ENCODE data around the gene INMT. TPM values are rescaled to one million over a fixed set of nuclear protein-coding genes. Genes with fewer than 3 reads are reported as not detected.

Gene INMT
- polyA plus RNA-seq, 2 of the 4 experiments (the other 2 are of a cell fraction) = not detected

DNA sequence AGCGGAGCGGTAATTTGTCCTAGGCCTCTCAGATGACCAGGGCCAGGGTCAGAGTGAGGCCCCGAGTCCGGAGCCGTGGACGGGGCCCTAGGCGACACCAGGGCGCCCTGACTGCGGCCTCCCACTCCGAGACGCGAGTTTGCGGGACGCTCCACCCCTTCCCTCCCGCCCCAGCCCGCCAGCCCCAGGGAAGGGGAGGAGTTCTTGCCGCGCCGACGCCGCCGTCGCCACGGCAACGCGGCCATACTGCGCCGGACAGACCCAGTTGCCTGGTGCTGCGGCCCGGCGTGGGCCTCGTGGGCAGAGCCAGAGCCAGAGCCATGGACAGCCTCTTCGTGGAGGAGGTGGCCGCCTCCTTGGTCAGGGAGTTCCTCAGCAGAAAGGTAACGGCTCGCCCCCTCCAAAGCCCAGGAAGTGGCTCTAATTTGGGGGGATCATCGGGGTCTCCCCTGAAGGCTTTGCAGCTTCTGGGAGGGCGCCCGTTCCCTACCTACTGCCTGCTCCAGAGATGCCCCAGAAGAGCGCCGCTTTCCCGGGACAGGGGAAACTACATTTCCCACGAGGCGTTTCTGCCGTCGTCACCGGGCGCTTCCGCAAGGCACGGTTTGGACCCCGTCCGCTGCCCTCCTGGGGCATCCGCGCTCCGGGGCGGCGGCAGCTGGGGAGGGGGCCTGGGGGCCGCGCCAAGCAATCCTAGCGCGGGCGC lies 19.4 kb downstream of the INMT start, which contains the start of gene MINDY4:
Gene MINDY4, plus strand, starts transcription at position 244 of the 706 bp plus-strand sequence. Its CDS starts 77 bp downstream, at position 321.
- H3K4me2 ChIP-seq = peak within 1 kb of the TSS; percentile 86
- FAIRE-seq (no peak), ATAC-seq (peak; percentile 93 to 98), DNase-seq (ENCODE audit: low read depth in 1 of 2, low spot score in 1 of 2) (peak; percentile 83 to 87)
- WGBS (ENCODE audit: missing lambda C conversion rate) = 7% methylated on average over 26 of the region's 62 CpGs
- peaks cover 9% of the 10 kb centered on the region; the same call in 2 of the 3 replicates for H3K4me1 ChIP-seq
- POLR2A ChIA-PET = no interaction called here
- CTCF ChIA-PET = interaction anchor here (2.2 to 2.4 kb wide), 2 partner anchors 10 to 31 kb away, joined by 5 to 6 read pairs; no protein-coding TSS in a partner anchor
- no peak for TF ChIP-seq KDM5A (IDR thresholded peaks at IDR 0.05)
- TF ChIP-seq PHF8 (IDR thresholded peaks at IDR 0.05; ENCODE audit: borderline replicate concordance, low read depth) = peak; percentile 70
- TF ChIP-seq EHF (CRISPR knock-in tag; IDR thresholded peaks at IDR 0.05) = no peak
- TF ChIP-seq, protein P1, sequence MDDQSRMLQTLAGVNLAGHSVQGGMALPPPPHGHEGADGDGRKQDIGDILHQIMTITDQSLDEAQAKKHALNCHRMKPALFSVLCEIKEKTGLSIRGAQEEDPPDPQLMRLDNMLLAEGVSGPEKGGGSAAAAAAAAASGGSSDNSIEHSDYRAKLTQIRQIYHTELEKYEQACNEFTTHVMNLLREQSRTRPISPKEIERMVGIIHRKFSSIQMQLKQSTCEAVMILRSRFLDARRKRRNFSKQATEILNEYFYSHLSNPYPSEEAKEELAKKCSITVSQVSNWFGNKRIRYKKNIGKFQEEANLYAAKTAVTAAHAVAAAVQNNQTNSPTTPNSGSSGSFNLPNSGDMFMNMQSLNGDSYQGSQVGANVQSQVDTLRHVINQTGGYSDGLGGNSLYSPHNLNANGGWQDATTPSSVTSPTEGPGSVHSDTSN (IDR thresholded peaks at IDR 0.05) = no peak
- no peak for TF ChIP-seq MYC (IDR thresholded peaks at IDR 0.05; ENCODE audit: borderline replicate concordance, low read length)
- no peak for TF ChIP-seq RAD21 (conservative IDR thresholded peaks at IDR 0.05 in 1 of 2, IDR thresholded peaks at IDR 0.05 in 1 of 2)
- TF ChIP-seq, protein P2, sequence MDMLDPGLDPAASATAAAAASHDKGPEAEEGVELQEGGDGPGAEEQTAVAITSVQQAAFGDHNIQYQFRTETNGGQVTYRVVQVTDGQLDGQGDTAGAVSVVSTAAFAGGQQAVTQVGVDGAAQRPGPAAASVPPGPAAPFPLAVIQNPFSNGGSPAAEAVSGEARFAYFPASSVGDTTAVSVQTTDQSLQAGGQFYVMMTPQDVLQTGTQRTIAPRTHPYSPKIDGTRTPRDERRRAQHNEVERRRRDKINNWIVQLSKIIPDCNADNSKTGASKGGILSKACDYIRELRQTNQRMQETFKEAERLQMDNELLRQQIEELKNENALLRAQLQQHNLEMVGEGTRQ (IDR thresholded peaks at IDR 0.05) = no peak
- TF ChIP-seq, protein P3, sequence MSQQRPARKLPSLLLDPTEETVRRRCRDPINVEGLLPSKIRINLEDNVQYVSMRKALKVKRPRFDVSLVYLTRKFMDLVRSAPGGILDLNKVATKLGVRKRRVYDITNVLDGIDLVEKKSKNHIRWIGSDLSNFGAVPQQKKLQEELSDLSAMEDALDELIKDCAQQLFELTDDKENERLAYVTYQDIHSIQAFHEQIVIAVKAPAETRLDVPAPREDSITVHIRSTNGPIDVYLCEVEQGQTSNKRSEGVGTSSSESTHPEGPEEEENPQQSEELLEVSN (IDR thresholded peaks at IDR 0.05; ENCODE audit: borderline replicate concordance, low read depth) = 0 out of 2 replicates have a peak, but pooled peaks have one; percentile 44
- TF ChIP-seq RFX5 (IDR thresholded peaks at IDR 0.05) = no peak
- TF ChIP-seq, protein P4, sequence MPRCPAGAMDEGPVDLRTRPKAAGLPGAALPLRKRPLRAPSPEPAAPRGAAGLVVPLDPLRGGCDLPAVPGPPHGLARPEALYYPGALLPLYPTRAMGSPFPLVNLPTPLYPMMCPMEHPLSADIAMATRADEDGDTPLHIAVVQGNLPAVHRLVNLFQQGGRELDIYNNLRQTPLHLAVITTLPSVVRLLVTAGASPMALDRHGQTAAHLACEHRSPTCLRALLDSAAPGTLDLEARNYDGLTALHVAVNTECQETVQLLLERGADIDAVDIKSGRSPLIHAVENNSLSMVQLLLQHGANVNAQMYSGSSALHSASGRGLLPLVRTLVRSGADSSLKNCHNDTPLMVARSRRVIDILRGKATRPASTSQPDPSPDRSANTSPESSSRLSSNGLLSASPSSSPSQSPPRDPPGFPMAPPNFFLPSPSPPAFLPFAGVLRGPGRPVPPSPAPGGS (IDR thresholded peaks at IDR 0.05) = peak; percentile 58; the same call in 1 of the 3 replicates
- TF ChIP-seq POLR2A (IDR thresholded peaks at IDR 0.05; ENCODE audit: low read length) = peak; percentile 82
- TF ChIP-seq, protein P5, sequence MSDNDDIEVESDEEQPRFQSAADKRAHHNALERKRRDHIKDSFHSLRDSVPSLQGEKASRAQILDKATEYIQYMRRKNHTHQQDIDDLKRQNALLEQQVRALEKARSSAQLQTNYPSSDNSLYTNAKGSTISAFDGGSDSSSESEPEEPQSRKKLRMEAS (IDR thresholded peaks at IDR 0.05) = peak; percentile 78
- TF ChIP-seq JUN (IDR thresholded peaks at IDR 0.05) = peak in 1 of 2 experiments; percentile 62; a peak in 2 of 5 replicates
- no peak for TF ChIP-seq CBX2 (IDR thresholded peaks at IDR 0.05; ENCODE audit: borderline replicate concordance, low read depth)
- 0 out of 2 replicates have a peak, but pooled peaks have one; percentile 54 for TF ChIP-seq TFCP2L1 (CRISPR knock-in tag; IDR thresholded peaks at IDR 0.05)
- H3K27ac ChIP-seq = peak within 1 kb of the TSS; percentile 81 to 96
- H3K4me3 ChIP-seq = peak within 1 kb of the TSS; percentile 79
- no peaks in the 10 kb centered on the region for H3K9me3 ChIP-seq

DNA sequence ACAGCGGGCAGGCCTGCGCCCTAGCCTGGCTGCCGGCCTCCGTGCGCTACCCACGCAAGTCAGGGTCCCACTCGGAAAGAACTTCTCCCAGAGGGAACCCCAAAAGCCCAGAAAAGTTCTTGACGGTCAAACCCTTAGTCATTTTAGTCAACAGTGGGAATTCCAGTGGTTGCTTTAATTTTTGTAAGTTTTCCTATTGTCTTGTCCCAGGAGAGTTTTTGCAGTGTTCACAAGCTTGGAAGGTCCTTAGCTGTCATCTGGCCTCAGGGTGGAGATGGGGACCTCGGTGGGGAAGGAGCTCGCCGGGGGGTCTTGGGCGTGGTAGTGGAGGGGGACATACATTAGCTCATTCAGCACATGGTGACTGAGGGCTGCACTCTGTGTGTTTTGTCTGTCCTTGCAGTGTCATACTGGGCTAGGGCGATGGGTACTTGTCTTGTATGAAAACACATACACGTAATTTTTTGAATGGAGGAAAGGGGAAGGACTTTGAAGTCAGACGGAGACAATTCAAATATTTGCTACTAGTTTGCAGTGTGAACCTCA lies 20.0 kb downstream of the INMT start:
- TF ChIP-seq PHF8 (IDR thresholded peaks at IDR 0.05; ENCODE audit: borderline replicate concordance, low read depth) (0 out of 2 replicates have a peak, but pooled peaks have one; percentile 0), HEYL (CRISPR knock-in tag; IDR thresholded peaks at IDR 0.05) (no peak)
- FAIRE-seq (no peak), DNase-seq (ENCODE audit: low read depth in 1 of 2, low spot score in 1 of 2) (peak in 1 of 2 experiments; percentile 34), ATAC-seq (peak; percentile 14; a peak in 4 of 6 replicates)
- peaks cover 9% of the 10 kb centered on the region; the same call in 2 of the 3 replicates for H3K4me1 ChIP-seq
- H3K9me3 ChIP-seq = no peaks in the 10 kb centered on the region
- peak overlapping the region; percentile 79 for H3K4me3 ChIP-seq
- ChIA-PET POLR2A (no interaction called here), CTCF (interaction anchor here (2.4 kb wide), 1 partner anchor 9 kb away, joined by 5 read pairs; no protein-coding TSS in a partner anchor)
- 11% methylated on average over 10 of the region's 15 CpGs for WGBS (ENCODE audit: missing lambda C conversion rate)
- peak overlapping the region; percentile 81 to 96 for H3K27ac ChIP-seq
- peak overlapping the region; percentile 86 for H3K4me2 ChIP-seq

DNA sequence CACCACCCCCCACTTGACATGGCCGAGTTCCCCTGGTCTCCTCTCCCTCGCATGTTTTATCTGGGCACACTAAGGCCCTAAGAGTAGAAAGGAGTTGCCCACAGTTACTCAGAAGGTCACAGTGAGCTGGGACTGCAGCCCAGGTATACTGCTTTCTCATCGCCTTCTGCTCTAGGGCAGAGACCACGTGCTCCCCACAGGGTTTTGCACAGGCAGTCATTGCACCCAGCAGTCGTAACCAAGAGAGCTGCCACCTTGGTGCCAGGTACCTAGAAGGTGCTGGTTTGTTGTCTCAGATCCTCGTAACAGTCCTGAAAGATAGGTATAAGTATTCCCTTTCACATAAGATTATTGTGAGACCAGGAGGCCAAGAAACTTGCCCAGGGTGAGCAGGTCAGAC lies 21.0 kb downstream of the INMT start:
- TF ChIP-seq CBX2 (IDR thresholded peaks at IDR 0.05; ENCODE audit: borderline replicate concordance, low read depth) (no peak), EHF (CRISPR knock-in tag; IDR thresholded peaks at IDR 0.05) (no peak), HOXB13 (CRISPR knock-in tag; IDR thresholded peaks at IDR 0.05; ENCODE audit: low read depth) (no peak), POLR2A (IDR thresholded peaks at IDR 0.05; ENCODE audit: low read length) (no peak), FOXS1 (CRISPR knock-in tag; IDR thresholded peaks at IDR 0.05) (no peak), ZFP36 (IDR thresholded peaks at IDR 0.05; ENCODE audit: borderline replicate concordance, partially characterized antibody) (no peak), SMC3 (IDR thresholded peaks at IDR 0.05) (no peak), RCOR1 (IDR thresholded peaks at IDR 0.05; ENCODE audit: low read depth, low read length) (no peak)
- no peak overlapping the region for H3K4me2 ChIP-seq
- ChIA-PET POLR2A (no interaction called here), CTCF (interaction anchor here (0.7 to 1.7 kb wide), 4 partner anchors 17 to 33 kb away, joined by 3 to 5 read pairs (median 4); no protein-coding TSS in a partner anchor)
- ATAC-seq = no peak
- no peak for FAIRE-seq
- no peak overlapping the region for H3K4me3 ChIP-seq
- DNase-seq (ENCODE audit: low read depth in 1 of 2, low spot score in 1 of 2) = no peak
- peaks cover 9% of the 10 kb centered on the region; the same call in 2 of the 3 replicates for H3K4me1 ChIP-seq
- no peak overlapping the region for H3K27ac ChIP-seq
- H3K9me3 ChIP-seq = no peaks in the 10 kb centered on the region
- WGBS (ENCODE audit: missing lambda C conversion rate) = 89% methylated on average over 6 of the region's 6 CpGs
